SKM-1 treated with dmso at 0.1 percent for 144 hours (cell line): ENCODE results near the gene FIBCD1.

ENCODE experiments used
- DNase-seq: peaks from one replicate; lab custom pipeline; 2025; ENCODE audit not compliant: unreplicated experiment; lab: John Stamatoyannopoulos, UW

Gene FIBCD1

DNA sequence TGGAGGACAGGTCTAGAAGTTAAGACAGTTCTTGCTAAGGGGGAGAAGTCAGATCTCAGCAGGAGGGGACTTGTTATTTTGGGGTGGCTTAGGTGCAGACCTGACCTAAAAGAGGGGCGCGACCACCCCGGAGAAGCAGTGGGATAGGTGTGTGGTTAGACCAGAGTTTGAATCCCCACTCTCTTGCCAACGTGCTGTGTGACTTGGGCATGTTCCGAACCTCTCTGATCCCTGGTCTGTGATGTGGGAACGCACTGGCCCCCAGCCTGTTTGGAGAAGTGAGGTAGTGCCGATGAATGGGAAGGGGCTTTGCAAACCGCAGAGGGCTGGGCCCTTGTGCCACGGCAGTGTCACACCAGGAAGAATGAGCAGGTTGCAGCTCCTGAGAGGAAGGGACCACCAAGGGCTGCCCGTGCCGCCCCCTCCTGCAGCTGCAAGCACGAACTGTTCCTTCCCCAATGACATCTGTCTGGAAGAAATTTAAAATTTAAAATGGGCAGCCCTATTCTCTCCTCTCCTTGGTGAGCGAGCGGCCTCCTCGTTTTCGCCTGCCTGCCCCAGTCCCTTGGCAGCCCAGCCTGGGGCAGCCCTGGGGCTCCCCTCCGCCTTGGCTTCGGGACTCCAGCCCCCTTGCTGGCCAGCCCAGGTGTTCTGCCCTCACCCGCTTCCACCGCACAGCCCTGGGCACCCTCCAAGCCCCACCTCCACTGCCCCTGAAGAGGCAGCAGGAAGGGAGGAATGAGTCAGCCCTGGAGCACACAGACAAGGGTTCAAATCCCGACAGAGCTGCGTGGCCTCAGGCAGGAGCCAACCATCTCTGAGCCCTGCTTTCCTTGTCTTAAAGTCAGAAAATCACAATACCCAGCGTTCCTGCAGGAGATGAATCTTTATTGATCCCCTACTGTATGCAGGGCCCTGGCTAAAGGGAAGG lies 1.6 kb downstream of the FIBCD1 start:
- DNase-seq: no peak

DNA sequence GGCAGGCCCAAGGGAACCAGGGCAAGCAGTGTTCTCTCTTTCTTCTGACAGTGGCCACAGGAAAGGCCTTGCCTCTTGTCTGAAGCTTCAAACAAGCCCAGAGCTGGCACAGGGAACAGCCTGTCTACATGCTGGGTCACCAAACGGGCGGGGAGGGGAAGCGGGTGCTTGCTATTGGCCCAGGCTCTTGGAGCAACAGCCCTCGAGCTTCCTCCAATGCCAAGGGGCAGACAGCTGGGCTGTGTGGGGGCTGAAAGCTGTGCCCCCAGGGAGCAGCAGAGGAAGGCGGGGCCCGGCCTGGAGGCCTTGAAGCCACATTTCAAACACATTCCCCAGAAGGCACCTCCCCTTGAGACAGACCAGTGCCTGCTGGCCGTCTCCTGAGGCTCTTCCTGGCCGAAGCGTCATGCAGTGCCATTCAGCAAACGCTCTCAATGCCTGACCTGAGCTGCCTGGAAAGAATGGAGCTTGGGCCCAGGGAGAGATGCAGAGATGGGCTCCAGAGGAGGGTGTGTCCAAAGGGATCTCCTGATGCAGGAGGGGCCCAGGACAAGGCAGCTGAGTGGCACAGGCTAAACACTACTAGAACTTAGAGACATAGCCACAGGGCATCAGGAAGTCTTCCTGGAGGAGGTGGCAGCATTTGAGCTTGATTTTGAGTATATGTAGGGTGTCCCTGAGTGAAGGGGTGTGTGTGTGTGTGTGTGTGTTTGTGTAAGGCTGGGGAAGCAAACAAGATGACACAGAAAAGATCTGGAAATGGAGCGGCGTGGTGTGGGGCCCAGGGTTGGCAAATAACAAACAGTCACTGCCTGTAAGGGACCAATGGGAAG lies 2.5 kb downstream of the FIBCD1 start:
- no peak for DNase-seq

DNA sequence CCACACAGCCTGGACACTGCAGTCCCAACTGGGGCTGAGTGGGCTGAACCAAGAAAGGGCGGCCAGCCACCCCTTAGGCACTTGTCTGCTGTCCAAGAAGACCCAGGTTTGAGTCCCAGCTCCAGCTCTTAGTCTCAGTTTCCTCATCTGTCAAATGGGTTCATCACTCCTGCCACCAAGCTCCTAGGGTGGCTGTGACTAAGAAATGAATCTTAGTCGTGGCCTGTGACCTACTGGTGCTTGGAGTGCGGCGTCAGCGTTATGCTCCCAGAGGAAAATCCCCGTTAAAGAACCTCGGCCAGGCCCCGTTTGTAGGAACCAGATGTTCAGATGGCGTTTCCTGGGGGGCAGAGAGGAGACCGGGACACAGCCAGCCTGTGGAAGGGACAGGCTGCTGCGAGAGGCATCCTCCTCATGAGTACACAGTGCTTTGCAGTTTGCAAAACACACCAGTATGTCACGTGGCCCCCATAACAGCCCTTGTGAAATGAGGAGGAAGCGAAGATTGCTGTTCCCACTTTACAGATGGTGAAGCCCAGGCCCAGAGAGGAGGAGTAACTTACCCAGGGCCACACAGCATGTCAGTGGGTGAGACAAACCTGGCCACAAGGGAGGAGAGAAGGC lies 3.3 kb downstream of the FIBCD1 start:
- no peak for DNase-seq

DNA sequence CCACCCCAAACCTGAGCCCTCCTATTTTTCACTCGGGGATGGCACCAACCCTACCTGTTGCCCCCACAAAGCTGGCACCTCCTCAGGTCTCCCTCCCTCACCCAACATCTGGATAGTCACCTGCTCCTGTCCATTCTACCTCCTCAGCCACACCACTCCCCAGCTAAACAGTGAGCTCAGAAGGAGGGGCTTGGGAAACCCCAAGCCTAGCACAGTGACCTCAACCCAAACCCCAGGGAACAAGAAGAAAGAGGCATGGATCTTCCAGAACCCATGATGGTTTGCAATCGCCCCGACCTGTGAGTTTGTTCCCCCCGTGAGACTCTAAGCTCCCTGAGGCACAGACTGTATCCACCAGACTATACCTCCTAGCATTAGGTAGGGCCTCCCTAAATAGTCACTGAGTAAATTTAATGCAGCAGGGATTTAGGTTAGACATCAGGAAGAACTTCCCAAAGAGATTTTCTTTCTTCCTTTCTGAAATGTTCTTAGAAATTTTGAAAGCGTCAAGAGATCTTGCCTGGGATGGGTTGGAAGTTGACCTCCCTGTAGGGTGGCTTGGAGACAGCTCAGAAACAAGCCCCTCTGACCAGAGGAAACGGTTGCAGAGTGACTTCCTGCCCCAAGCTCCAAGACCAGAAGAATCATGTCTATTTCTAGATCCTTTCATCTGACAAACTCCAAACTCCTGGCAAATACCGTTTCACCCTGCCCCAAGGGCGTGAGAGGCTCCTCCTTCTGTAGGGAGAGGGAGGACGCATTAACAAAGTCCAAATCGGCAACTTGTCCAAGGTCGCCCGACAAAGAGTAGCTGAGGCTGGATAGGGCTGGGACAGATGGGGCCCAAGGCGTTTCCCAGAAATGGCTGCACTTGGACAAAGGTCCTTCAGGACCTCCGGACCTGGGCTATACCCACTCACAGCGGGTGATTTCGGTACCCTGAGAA lies 4.1 kb downstream of the FIBCD1 start:
- DNase-seq: no peak

DNA sequence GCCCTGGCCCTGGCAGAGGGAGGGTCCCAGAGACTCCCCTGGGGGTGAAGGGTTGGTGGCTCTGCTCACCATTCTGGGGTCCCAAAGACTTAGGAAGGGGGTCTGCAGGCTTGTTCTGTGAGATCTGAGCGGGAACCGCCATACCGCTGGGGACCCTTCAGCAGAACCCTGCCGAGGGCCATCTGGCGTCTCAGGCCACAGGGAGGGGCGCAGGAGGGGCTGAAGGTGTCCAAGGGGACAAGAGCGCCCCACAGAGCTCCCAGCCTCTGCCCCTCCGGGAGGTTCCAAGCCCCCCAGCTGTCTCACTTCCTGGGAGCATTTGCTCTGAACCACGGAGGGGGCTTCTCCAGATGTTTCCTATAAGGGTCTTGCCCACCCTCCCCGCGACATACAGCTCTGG lies 4.8 kb downstream of the FIBCD1 start:
- DNase-seq: no peak

DNA sequence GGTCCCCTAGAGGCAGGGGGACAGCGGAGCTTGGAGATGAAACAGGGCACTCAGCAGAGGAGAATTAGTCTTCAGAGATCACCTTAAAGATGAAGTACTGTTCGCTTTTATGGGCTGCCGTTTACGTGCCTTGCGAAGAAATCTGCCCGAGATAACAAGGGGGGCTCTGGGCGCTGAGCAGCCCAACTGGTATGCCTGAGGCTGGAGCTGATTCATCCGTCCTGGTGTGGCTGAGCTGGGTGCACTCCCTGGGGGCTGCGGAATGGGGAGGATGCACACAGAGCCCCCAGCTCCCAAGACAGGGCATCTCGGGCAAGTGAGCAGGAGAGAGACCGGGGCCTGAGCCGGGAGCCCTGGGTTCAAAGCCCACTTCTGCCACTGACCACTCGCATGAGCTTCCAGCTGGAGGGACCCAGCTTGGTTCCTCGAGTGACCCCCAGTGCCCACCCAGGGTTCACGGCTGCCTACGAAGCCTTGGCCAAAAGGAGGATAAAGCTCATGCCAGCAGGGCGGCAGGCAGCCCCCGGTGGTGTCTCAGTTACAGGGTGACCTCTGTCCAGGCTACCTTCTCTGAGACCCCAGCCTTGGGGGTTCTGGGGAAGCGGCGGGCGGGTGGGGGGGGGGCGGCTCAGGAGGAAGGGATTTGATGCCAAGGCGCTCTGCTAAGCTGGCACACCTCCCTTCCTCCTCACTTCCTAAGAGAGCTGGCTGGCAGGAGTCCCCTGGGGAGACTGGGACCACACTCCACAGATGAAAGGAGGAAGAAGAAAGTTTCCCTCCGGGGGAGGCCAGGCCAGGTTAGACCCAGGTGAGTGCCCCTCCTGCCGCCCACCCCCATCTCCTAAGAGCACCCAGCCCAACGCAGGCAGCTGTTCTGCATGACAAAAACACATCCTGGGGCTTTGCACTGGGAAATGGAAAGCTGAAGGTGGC lies 5.7 kb downstream of the FIBCD1 start:
- no peak for DNase-seq

GRCh38 chr9:130932255-130933079 lies 6.6 kb downstream of the FIBCD1 start:
- DNase-seq: no peak

DNA sequence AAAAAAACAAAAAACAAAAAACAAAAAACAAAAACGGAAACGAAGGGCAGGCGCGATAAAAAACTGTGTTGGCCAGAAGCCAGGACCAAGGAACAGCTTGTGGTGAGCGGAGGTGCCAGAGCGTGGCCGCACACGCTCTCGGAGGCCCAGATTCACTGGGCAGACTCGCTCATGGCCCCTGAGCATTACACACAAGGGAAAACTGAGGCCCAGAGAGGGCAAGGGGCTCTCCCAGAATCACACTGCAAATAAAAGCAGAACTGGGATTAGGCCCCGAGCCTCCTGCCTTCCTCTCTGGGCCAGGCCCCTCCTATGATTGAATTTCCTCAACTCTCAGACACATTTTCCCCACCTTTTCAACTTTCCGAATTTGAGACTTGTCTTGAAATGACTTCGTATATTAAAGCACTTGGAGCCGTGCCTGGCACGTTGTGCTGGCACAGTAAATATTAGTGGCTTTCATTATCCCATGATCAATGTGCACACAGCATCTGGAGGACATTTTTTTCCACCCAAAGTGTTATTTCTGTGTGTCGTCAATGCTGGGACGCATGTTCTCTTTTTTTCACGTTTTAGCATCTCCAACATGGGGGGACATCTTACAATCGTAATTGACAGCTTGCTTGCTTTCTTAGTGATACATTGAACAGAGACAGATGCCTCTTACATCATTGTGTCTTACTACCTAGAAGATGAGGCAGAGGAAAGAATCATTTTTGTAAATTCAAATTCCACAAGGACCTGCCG lies 7.4 kb downstream of the FIBCD1 start:
- DNase-seq: no peak

GRCh38 chr9:130930804-130931349 lies 8.2 kb downstream of the FIBCD1 start:
- DNase-seq: no peak

- no peak for DNase-seq
These were observed 8.8 kb downstream of the FIBCD1 start for GRCh38 chr9:130930132-130930803.

DNA sequence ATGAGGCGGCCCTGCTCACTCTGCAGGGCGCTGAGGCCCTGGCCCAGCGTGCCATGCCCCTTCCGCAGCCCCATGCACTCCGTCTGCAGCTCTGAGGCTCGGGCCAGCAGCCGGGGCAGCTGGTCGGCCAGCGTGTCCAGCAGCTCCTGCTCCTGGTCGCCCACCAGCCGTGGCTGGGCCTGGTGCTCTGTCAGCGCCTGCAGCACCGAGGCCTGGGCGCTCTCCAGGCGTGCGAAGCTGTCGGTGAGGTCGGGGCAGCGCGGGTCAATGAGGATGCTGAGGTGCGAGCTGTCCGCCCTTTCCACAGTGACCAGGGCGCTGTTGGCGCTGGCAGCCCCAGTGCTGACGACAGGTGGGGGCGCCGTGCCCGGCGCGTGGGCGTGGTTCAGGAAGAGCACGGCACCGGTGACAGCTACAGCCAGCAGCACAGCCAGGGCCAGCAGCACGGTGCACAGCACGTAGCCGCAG lies 9.4 kb downstream of the FIBCD1 start:
- DNase-seq: no peak

DNA sequence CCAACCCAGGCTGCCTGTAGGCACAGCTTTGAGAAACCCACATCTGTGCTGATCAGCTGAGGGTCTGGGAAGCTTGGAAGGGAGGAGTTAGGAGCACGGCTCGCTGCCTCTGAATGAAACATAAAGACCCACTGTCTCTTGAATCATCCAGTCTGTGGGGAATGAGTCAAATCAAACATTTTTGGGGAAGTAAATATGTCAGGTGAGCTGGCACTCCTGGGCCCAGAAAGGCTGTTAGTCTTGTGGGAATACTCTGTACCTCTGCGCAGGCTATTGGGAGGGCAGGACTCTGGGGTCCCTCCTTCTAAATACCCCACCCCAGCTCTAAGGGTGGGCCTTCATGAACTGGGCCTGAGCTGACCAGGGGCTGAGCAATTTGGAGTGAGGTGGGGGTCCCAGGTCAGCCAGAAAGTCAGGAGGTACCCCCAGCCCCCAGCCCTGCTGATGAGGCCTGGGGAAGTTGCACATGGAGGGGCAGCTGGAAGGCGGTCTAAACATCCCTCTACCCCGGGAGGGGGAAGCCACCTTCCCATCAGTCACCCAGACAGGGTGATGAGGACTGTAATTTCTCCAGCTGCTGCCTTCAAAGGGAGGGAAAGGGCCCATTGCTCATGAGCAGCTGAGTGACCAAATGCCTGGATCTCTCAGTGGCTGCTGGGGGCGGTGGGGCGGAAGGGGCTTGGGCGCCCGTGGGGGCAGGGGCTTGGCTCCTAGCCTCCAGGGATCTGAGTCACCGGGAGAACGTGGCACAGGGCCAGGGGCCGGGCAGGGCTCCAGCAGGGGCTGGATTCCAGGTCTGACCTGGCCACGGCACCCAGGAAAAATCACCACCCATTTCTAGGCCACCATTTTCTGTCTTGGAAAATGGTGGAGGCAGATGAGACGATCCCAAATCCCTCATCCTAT lies 10.8 kb downstream of the FIBCD1 start:
- no peak for DNase-seq

- DNase-seq: no peak
These were observed 11.7 kb downstream of the FIBCD1 start for GRCh38 chr9:130927338-130927737.

DNA sequence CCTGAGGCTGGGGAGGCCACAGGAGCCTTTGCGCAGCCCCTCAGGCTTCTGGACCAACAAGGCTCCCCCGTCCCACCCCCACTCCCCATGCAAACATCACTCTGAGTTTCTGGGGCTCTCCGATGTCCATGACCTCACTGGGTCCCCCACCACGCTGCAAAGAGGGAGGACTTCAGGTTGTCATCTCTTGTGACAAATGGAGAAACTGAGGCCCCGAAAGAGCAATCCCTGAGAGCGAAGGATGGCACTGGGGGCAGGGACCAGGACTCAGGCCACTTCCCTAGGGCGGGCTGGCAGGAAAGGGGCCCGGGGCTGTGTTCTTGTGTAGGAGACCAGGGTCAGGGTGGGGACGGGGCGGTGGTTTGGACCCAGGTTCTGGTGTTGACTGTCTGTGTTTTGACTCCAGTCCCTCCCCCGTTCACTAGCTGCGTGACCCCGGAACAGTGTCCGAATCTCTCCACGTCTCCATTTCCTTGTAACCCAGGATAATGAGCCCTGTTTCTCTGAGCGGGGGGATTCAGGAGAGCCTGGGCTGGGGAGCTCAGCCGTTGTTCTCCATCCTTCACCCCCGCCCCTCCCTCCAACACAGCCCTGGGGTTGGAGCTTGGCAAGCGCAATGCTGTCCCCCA lies 13.9 kb downstream of the FIBCD1 start:
- no peak for DNase-seq

DNA sequence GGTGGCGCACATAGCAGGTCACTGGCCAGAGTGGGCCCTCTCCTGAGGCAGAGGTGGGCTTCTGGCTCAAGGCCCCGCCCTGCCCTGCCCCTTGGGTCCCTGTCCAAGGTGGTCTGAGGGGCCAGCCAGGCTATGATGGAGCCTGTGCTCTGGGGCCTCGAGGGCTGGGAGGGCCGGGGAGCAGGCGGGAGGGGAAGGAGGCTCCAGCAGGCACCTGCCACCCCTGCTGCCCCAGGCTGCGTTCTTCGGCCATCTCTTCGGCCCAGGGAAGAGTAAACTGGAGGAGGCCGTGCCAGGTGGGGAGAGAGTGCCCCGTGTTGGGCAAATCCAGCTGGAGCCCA lies 14.6 kb downstream of the FIBCD1 start:
- DNase-seq: no peak
